Limb (tissue), 2 donors: ENCODE measurements around the gene CREM.

ENCODE experiments used
- DNase-seq, 2 donors: peaks; one replicate each; pipeline ENCODE4 v3.0.0-alpha.2; 2016; ENCODE audit errors: extremely low spot score in 2 of 2

Gene CREM

GRCh38 chr10:35218339-35218955, 91.8 kb downstream of the CREM start:
- peak; percentile 82 to 88 for DNase-seq

- DNase-seq, result no peak
These were observed 92.6 kb downstream of the CREM start for GRCh38 chr10:35219292-35219691.

GRCh38 chr10:35219891-35220890, 93.5 kb downstream of the CREM start:
- no peak for DNase-seq

- no peak for DNase-seq
These were observed 96.4 kb downstream of the CREM start for GRCh38 chr10:35223016-35223415.

- no peak for DNase-seq
These were observed 97.5 kb downstream of the CREM start for GRCh38 chr10:35224045-35224740.

GRCh38 chr10:35225204-35225603, 98.6 kb downstream of the CREM start:
- no peak for DNase-seq

GRCh38 chr10:35226507-35226906, 99.9 kb downstream of the CREM start:
- no peak for DNase-seq

GRCh38 chr10:35228058-35228457, 101.4 kb downstream of the CREM start:
- no peak for DNase-seq

GRCh38 chr10:35231646-35232045, 105.0 kb downstream of the CREM start:
- no peak for DNase-seq

- no peak for DNase-seq
These were observed 105.9 kb downstream of the CREM start for GRCh38 chr10:35232527-35232926.

- DNase-seq, result no peak
These were observed 107.4 kb downstream of the CREM start for GRCh38 chr10:35234073-35234472.

GRCh38 chr10:35236739-35237138, 110.1 kb downstream of the CREM start:
- no peak for DNase-seq

GRCh38 chr10:35237766-35238512, 111.3 kb downstream of the CREM start:
- DNase-seq, result no peak

GRCh38 chr10:35244549-35244948, 117.9 kb downstream of the CREM start:
- DNase-seq, result no peak

GRCh38 chr10:35246770-35247343, 120.2 kb downstream of the CREM start:
- DNase-seq, result no peak

GRCh38 chr10:35251373-35252100, 124.9 kb downstream of the CREM start:
- no peak for DNase-seq

- no peak for DNase-seq
These were observed 130.7 kb downstream of the CREM start for GRCh38 chr10:35257057-35257983.

GRCh38 chr10:35259769-35260397, 133.2 kb downstream of the CREM start:
- DNase-seq, result no peak

GRCh38 chr10:35262436-35262835, 135.8 kb downstream of the CREM start:
- DNase-seq, result no peak
